RWPE2 (cell line): ENCODE data around the gene ALKBH4.

Source experiments
- ATAC-seq: fragments of 200-7000 bp; cut with Tn5 transposase; 3 replicates; pipeline ENCODE4 v1.9.1; 2021; ENCODE audit warnings: low read depth
- DNase-seq: peaks from one replicate; pipeline ENCODE4 v3.0.0-alpha.2; 2020; ENCODE audit warnings: low spot score
- H3K27ac ChIP-seq: fragments of 450-650 bp; 2 replicates; pipeline ENCODE4 v1.5.1; 2017; ENCODE audit warnings: mild to moderate bottlenecking; ENCODE audit not compliant: poor library complexity, severe bottlenecking
- H3K27me3 ChIP-seq: fragments of 250-450 bp; sonication (Bioruptor Pico); 2 replicates; pipeline ENCODE4 v1.5.1; 2021; ENCODE audit warnings: mild to moderate bottlenecking, moderate library complexity; ENCODE audit not compliant: insufficient read depth, poor library complexity, severe bottlenecking
- H3K36me3 ChIP-seq: fragments of 250-450 bp; sonication (Bioruptor Pico); 2 replicates; pipeline ENCODE4 v1.5.1; 2020; ENCODE audit warnings: low read depth, mild to moderate bottlenecking, moderate library complexity
- H3K4me1 ChIP-seq: fragments of 250-450 bp; sonication (Bioruptor Pico); 2 replicates; pipeline ENCODE4 v1.5.1; 2021; ENCODE audit warnings: mild to moderate bottlenecking, moderate library complexity; ENCODE audit not compliant: insufficient read depth, poor library complexity, severe bottlenecking
- H3K4me3 ChIP-seq: fragments of 250-450 bp; sonication (Bioruptor Pico); 2 replicates; pipeline ENCODE4 v1.5.1; 2021; ENCODE audit warnings: mild to moderate bottlenecking, moderate library complexity; ENCODE audit not compliant: severe bottlenecking
- H3K9me3 ChIP-seq: fragments of 250-450 bp; sonication (Bioruptor Pico); 2 replicates; pipeline ENCODE4 v1.5.1; 2021; ENCODE audit warnings: mild to moderate bottlenecking, moderate library complexity; ENCODE audit not compliant: severe bottlenecking
- TF ChIP-seq, protein P1 (sequence below): fragments of 450-650 bp; IDR thresholded peaks from one replicate; pipeline ENCODE4 v1.5.1; 2017; ENCODE audit warnings: mild to moderate bottlenecking, moderate library complexity; ENCODE audit not compliant: poor library complexity, severe bottlenecking

The ALKBH4 gene

DNA sequence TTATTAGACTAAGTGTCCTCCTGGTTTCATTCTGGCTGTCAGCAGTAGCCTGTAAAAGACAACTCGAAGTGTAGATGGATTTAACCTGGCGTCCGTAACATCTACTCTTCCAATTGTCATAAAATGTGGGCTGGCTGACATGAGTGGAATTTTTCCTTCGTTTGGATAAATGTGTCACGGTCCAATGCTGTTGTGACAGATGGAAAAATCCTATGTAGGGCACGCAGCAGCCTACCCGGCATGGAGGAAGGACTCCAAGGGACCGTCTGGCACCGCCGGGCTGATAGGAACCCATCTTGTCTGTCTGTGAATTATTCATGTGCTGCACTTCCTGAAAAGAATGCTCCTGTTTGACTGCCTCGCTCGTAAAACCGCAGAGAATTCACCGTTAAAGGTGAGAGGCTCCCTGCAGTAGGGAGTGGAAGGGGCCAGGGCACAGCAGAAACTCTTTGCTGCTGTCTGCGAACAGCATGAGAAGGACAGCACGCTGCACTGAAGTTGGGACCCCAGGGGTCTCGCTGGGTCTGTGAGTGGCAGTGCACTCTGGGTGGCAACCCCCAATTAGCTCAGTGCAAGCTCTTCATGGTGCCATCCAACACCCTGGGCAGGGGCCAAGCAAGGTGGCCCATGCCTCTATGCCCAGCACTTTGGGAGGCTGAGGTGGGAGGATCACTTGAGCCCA is 32.9 kb downstream of the ALKBH4 start:
- Histone ChIP-seq H3K27ac (peak overlapping the region; percentile 0), H3K27me3 (no peaks in the 10 kb centered on the region), H3K9me3 (no peaks in the 10 kb centered on the region), H3K4me1 (peaks cover 9% of the 10 kb centered on the region), H3K4me3 (no peak overlapping the region), H3K36me3 (no peaks in the 10 kb centered on the region)
- ATAC-seq, result 0 out of 3 replicates have a peak, but pooled peaks have one; percentile 11
- TF ChIP-seq, protein P1, sequence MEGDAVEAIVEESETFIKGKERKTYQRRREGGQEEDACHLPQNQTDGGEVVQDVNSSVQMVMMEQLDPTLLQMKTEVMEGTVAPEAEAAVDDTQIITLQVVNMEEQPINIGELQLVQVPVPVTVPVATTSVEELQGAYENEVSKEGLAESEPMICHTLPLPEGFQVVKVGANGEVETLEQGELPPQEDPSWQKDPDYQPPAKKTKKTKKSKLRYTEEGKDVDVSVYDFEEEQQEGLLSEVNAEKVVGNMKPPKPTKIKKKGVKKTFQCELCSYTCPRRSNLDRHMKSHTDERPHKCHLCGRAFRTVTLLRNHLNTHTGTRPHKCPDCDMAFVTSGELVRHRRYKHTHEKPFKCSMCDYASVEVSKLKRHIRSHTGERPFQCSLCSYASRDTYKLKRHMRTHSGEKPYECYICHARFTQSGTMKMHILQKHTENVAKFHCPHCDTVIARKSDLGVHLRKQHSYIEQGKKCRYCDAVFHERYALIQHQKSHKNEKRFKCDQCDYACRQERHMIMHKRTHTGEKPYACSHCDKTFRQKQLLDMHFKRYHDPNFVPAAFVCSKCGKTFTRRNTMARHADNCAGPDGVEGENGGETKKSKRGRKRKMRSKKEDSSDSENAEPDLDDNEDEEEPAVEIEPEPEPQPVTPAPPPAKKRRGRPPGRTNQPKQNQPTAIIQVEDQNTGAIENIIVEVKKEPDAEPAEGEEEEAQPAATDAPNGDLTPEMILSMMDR, result no peak
- DNase-seq, result no peak

DNA sequence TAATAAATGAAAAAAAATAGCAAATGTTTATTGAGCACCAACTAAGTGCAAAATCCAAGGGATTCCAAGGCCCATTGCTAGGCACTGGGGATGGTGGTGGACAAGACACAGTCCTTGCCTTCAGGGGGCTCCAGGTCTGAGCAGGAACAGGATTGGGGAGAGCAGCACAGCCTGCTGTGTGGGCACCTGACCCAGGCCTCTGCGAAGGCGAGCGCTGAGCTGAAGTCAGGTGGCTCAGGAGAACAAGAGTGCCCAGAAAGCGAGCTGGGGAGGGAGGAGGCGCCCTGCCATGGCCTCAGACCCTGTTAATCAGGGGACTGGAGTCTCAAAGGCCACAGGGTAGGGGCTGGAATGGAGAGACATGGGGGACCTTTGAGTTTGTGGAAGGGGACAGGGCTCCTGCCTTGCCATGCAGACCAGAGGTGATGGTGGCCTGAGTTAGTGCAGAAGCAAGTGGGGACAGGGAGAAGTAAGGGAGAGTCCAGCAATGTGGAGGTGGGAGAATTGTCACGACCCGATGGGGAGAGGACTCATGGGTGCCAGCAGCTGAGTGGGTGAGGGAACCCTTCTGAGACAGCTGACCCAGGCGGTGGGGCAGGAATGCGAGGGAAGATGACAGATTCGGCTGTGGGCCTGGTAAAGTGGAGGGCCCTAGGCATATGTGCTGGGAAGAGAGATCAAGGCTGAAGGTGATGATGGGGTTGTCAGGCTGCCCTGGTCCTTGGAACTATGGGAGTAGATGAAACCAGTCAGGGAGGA is 35.3 kb downstream of the ALKBH4 start:
- no peak overlapping the region for H3K27ac ChIP-seq
- H3K4me1 ChIP-seq, result peaks cover 9% of the 10 kb centered on the region

DNA sequence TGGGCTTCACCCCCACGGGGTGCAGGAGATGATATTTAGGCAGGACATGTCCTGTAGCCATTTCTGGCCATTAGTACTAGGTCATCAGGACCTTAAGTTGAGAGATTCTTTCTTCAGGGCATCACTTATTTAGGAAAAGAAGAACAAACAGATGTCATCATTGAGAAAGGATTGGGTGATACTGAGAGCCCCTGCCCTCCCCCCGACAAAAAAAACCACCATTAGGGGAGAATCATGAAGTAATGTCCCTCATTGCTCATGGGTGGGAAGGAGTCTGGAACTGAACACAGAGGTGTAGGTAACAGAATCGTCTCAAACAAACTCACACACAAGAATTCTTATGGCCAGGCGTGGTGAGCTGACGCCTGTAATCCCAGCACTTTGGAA is 37.7 kb downstream of the ALKBH4 start:
- Histone ChIP-seq H3K9me3 (no peaks in the 10 kb centered on the region), H3K4me1 (peaks cover 14% of the 10 kb centered on the region), H3K27ac (no peak overlapping the region), H3K27me3 (no peaks in the 10 kb centered on the region), H3K4me3 (no peak overlapping the region), H3K36me3 (peaks cover 18% of the 10 kb centered on the region)
- ATAC-seq, result no peak
- TF ChIP-seq, protein P1, result no peak
- DNase-seq, result no peak

More for the DNA sequence above, 35.3 kb downstream of the ALKBH4 start:
- Histone ChIP-seq H3K36me3 (peaks cover 11% of the 10 kb centered on the region; the same call in 1 of the 2 replicates), H3K4me3 (no peak overlapping the region), H3K27me3 (no peaks in the 10 kb centered on the region), H3K9me3 (no peaks in the 10 kb centered on the region)
- TF ChIP-seq, protein P1, result no peak
- ATAC-seq (no peak), DNase-seq (no peak)

DNA sequence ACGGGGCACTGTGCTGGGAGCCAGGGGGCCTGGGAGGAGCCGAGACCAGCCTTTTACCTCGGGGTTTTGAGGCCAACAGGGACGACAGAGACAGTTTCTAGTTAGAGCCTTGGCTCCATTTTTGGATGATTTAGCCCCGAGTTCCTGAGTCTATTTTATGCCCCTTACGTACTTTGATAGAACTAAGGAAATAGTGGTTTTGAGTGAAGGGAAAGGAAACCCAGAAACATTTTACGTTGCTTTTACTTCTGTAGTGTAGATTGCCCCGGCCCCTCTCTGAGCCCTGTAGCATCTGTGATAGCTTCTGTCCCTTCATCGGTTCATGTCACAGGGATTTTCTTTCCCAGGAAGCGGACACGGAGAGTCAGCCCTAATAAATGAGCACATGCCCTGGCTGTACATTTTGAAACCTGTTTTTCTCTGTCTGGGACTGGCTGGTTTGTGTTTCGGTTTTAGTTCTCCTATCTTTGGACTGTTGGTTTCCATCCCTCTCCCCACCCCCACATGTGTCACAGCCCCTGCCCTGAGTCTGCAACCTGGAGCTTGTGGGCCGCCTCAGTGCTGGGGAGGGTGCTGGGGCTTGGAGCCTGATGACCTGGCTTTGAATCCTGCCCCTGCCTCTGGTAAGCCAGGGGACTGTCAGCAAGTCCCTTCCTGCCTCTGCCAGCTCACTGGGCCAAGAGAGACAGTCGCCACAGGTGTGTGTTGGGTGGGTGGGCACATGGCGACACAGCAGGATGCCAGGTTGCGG is 38.2 kb downstream of the ALKBH4 start:
- ATAC-seq (no peak), DNase-seq (no peak)
- peaks cover 14% of the 10 kb centered on the region for H3K4me1 ChIP-seq
- no peaks in the 10 kb centered on the region for H3K27me3 ChIP-seq
- H3K36me3 ChIP-seq, result peaks cover 18% of the 10 kb centered on the region
- TF ChIP-seq, protein P1, result no peak
- no peaks in the 10 kb centered on the region for H3K9me3 ChIP-seq
- no peak overlapping the region for H3K27ac ChIP-seq
- H3K4me3 ChIP-seq, result no peak overlapping the region
